COLO668 (cell line): Measurements from ENCODE around the gene PALMD.
A peak's percentile ranks its signal among the peaks of the same experiment; 100 is the strongest.

Experiments used
- DNase-seq: peaks from one replicate; lab custom pipeline; 2025; ENCODE audit not compliant: unreplicated experiment; lab: John Stamatoyannopoulos, UW

The PALMD gene

GRCh38 chr1:99691175-99691574 lies 45.3 kb downstream of the PALMD start:
- DNase-seq = no peak

GRCh38 chr1:99696616-99697015 lies 50.7 kb downstream of the PALMD start:
- no peak for DNase-seq

- no peak for DNase-seq
Measured at GRCh38 chr1:99697580-99697979, 51.7 kb downstream of the PALMD start.

- DNase-seq = no peak
Measured at GRCh38 chr1:99700020-99700419, 54.1 kb downstream of the PALMD start.

GRCh38 chr1:99702221-99702620 lies 56.3 kb downstream of the PALMD start:
- no peak for DNase-seq

GRCh38 chr1:99704356-99704816 lies 58.5 kb downstream of the PALMD start:
- DNase-seq = no peak

DNA sequence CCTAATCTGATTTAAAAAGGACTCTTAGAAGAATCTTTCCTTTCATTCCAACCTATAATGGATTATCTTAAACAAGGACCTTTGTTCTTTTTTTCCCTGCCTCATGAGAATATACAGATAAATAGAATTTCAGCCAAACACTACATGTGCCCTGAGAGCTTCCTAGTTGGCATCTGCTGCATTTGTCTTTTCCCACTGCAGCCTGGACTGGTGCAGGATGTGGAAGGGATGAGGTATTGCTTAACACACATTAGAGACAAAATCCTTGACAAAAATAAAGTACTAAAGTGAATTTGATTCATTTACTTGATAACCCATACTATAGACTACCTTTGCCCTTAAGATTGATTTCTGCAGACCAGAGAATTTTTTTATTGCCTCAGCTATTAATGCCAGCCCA lies 59.5 kb downstream of the PALMD start:
- DNase-seq = no peak

DNA sequence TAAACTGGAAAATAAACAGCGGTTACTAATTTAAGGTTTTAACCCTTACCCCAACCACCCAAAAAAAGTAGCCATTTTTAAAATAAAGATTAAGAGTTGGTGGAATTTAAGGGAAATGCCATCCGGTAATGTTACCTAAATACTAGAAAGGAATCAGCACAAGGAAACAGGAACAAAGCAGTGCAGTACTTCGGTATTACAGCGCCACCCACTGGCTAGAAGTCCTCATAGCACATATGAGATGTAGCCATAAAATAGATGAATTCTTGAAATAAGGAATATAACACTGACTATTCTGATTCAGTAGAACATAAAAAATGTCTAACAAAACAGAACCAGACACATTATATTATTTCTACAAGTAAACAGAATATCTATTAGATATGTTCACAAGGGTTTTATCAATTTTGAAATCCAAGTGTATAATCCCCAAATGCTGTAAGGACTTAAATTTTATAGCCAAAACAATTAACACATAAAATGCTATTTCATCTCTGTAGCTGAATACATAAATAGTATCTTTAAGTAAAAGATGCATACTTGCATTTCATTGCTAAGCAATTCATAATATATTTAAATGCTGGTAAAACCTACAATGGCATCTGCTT lies 61.7 kb downstream of the PALMD start:
- DNase-seq = peak; percentile 61

GRCh38 chr1:99710994-99711393 lies 65.1 kb downstream of the PALMD start:
- DNase-seq = no peak

DNA sequence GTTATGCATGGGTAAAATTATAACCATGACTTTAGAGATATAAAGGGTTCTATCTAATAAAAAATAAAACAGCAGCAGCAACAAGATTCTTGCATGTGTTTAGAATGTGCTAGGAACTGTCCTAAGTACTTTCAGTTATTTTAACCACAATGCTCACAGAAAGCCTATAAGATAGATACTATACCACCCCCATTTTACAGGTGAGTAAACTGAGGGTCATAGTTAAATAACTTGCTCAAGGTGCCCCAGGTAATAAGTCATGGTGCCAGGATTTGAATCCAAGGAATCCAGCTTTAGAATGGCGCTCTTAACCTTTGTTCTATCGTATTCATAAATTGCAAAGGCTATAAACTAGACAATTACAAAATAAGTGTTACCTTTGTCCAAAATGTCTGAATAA lies 67.1 kb downstream of the PALMD start:
- no peak for DNase-seq

- DNase-seq = no peak
Measured at GRCh38 chr1:99717005-99717404, 71.1 kb downstream of the PALMD start.

DNA sequence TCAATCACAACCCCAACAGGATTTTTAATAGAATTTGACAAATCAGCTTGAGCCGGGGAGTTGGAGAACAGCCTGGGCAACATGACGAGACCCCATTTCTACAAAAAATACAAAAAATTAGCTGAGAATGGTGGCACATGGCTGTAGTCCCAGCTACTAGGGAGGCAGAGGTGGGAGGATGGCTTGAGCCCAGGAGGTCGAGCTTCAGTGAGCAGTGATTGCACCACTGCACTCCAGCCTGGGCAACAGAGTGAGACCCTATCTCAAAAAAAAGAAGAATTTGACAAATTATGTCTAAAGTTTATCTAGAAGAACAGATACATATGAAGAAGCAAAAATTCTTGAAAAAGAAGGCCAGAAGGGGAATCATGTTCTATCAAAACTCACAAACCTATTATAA lies 77.3 kb downstream of the PALMD start:
- DNase-seq = no peak

DNA sequence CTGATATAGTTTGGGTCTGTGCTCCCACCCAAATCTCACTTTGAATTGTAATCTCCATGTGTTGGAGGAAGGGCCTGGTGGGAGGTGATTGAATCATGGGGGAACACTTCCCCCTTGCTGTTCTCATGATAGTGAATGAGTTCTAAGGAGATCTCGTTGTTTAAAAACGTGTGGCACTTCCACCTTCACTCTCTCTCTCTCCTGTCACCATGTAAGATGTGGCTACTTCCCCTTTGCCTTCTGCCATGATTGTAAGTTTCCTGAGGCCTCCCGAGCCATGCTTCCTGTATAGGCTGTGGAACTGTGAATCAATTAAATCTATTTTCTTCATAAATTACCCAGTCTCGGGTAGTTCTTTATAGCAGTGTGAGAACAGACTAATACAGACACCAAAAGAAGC lies 80.1 kb downstream of the PALMD start:
- DNase-seq = no peak

GRCh38 chr1:99726407-99726806 lies 80.5 kb downstream of the PALMD start:
- DNase-seq = no peak

DNA sequence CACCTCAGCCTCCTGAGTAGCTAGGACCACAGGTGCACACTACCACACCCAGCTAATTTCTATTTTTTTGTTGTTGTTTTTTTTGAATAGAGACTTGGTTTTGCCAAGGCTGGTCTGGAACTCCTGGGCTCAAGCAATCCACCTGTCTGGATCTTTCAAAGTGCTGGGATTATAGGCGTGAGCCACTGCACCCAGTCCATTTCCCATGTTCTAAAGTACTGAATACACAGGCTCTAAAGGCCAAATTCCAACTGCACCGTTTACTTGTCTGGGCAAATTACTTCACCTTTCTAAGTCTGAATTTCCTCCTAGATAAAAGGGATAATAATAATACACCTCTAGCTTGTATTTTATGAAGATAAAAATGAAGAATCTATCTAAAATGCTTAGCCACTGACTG lies 80.9 kb downstream of the PALMD start:
- DNase-seq = no peak

DNA sequence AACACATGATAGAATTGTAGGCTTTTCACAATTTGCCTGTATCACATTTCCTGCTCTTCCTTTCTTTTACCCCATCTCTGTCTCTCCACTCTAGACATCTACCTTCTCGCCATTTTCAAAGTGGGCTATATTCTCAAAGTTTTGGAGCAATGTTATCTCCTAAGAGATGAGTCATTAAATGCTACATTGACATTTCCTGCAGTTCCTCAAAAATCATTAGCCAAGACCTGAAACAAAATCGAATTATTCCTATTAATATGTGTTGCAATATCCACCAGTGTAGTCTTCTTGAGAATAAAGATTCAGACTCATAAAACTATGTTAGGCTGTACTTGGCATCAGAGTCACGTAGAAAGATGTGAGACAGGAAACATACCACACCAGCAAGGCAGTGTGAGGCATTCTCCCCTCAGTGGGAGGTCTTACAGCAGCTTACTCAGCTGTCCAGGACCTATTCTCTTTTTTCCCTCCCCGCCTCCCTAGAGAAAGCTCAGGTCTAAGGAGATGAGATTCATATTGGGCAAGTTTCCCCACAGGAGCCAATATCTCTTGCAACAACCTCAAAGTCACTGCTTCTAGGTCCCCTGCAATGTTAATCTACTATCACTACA lies 81.8 kb downstream of the PALMD start:
- DNase-seq = no peak

DNA sequence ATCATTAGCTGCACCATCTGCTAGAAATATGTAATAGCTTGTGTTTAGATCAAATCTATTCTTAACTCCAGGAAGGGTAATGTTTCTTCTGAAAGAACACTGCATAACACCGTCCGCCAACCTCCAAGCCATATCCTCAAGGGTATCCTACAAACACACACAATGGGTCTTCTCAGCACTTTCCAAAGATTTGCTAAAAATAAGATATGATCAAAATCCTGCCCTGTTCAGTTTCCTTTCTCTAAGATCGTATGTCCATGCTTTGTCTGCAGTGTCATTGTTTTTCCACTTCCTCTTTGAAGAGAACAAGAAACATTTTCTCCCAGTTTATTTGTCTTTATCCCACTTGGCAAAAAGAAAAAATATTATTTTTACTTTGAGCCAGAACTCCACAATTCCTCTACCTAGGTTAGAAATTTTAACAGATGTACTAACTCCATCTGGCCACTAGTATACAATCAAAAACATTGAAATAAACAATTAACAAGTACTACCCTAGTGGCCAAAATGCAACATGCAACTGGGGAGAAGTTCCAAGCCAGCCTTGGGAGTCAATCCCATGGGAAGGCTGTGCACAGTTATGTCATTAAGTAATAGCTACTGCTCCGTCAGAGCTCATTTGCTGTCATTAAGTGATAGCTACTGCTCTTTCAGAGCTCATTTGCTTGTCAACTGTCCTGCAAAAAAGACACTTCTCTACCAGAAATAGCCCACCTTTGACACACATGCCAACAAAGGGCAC lies 82.8 kb downstream of the PALMD start:
- no peak for DNase-seq

- no peak for DNase-seq
Measured at GRCh38 chr1:99731384-99731783, 85.5 kb downstream of the PALMD start.

GRCh38 chr1:99735852-99736251 lies 89.9 kb downstream of the PALMD start:
- no peak for DNase-seq

DNA sequence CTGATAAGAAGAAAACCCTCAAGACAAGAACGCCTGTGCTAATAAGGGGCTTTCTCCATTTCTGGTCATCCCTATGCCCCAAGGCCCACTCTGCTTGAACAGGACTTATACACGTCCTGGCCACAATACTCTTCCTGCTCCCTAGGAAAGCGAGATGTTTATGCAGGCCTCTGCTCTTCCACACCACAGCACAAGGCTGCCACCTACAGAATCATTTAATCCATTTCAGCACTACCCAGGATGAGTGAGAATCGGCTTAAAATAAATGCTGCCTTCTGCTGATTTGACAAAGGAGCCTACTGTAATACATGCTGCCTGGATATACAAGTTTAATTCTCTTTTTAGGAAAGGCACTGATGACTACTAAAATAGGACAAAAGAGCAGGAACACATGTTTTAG lies 91.1 kb downstream of the PALMD start:
- no peak for DNase-seq

DNA sequence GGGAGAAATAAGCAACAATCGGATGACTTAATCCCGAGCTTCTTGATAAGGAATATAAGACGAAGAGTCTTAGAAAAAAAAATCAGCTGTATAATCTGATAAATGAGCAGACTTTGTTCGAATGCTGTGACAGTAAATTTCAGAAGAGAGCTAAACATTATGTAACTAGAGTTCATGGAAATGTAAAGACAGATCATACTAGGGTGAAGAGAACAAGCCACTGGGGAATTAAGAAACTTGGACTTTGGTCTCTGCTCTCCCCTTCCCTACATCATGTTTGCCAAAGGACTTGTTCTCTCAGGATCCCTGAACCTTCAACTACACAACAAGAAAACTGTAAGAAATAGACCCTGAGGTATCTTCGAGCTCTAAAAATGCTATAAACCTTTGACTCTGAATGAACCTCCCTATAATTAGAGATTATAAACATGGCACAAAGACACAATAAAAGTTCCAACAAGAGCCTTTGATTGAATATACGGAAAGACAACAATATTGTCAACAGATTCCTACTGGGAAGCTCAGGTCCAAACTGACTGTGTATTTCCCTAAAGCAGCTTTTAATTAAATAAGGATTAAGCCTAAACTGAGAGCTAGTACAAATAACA lies 93.0 kb downstream of the PALMD start:
- no peak for DNase-seq

GRCh38 chr1:99740141-99740540 lies 94.2 kb downstream of the PALMD start:
- DNase-seq = no peak
